LHCN-M2 (cell line): Measurements from ENCODE around the gene PDE6C. TPM values are rescaled to one million over a fixed set of nuclear protein-coding genes. Genes with fewer than 3 reads are reported as not detected.
A peak's percentile ranks its signal among the peaks of the same experiment; 100 is the strongest.

Experiments
- DNase-seq: peaks from one replicate; pipeline ENCODE4 v3.0.0-alpha.2; 2012; ENCODE audit warnings: low read depth
- total RNA-seq: library from RNA; depleted of rRNA; stranded (reverse); fragments of >200 nt; gene quantifications from 2 replicates; pipeline ENCODE4 v1.2.3, GENCODE V29; 2014; rRNA removed

Gene PDE6C
- total RNA-seq, 1 experiment from 2014 or later = not detected

GRCh38 chr10:93702210-93703001 is 90.1 kb downstream of the PDE6C start, which contains the start of gene FRA10AC1:
TSS of gene FRA10AC1 (minus strand) at chr10:93702592. CDS start at chr10:93700106, 2,486 bp downstream.
- DNase-seq = peak; percentile 89

GRCh38 chr10:93703066-93703465 is 90.7 kb downstream of the PDE6C start:
- DNase-seq = no peak

- no peak for DNase-seq
Measured at GRCh38 chr10:93703841-93704240, 91.5 kb downstream of the PDE6C start.

- DNase-seq = no peak
Measured at GRCh38 chr10:93704451-93704850, 92.1 kb downstream of the PDE6C start.

GRCh38 chr10:93707623-93708022 is 95.3 kb downstream of the PDE6C start:
- DNase-seq = no peak

GRCh38 chr10:93710333-93710909 is 98.1 kb downstream of the PDE6C start:
- DNase-seq = no peak

- DNase-seq = peak; percentile 41
Measured at GRCh38 chr10:93711891-93712290, 99.6 kb downstream of the PDE6C start.

- no peak for DNase-seq
Measured at GRCh38 chr10:93712593-93712992, 100.3 kb downstream of the PDE6C start.

- no peak for DNase-seq
Measured at GRCh38 chr10:93715345-93715744, 103.0 kb downstream of the PDE6C start.

Other genes with a start within 250 kb of the PDE6C start
- gene MYOF, start 130.2 kb upstream of the PDE6C start, total RNA-seq = 164 and 242 TPM in 2 replicates
- gene CEP55, start 115.9 kb upstream of the PDE6C start, total RNA-seq = 99.7 and 102 TPM in 2 replicates
- not detected in 2 replicates for gene FFAR4, start 45.9 kb upstream of the PDE6C start, total RNA-seq
- 0.17 and 0.32 TPM in 2 replicates for gene RBP4, start 11.3 kb upstream of the PDE6C start, total RNA-seq
- 6.9 and 7.7 TPM in 2 replicates for gene FRA10AC1, start 90.1 kb downstream of the PDE6C start, total RNA-seq
- gene LGI1, start 145.4 kb downstream of the PDE6C start, total RNA-seq = not detected in 2 replicates